K562 (cell line): ENCODE measurements around the gene GMEB2. TPM values are rescaled to one million over a fixed set of nuclear protein-coding genes. Genes with fewer than 3 reads are reported as not detected.
A peak's percentile ranks its signal among the peaks of the same experiment; 100 is the strongest.

Source experiments
- ATAC-seq: fragments of 200-7000 bp; cut with Tn5 transposase; 3 replicates; pipeline ENCODE4 v1.9.1; 2020; ENCODE audit warnings: moderate library complexity
- BruUV-seq: library from RNA; stranded (reverse); fragments of 400-500 nt; replicated peaks from 2 replicates; lab custom pipeline; 2021; lab: Mats Ljungman, UMichigan
- CTCF ChIA-PET: fragments of 300-600 bp; formaldehyde crosslinking; extraction: SDS; loops from one replicate; lab custom pipeline; 2021; ENCODE audit warnings: low intra/inter-chr PET ratio; lab: Yijun Ruan, JAX
- POLR2A ChIA-PET: fragments of 300-600, 350-650 bp; sonication (Branson Sonifier 250); formaldehyde crosslinking; extraction: SDS; loops from one replicate; lab custom pipeline; 2021; ENCODE audit warnings: antibody characterized with exemption, inconsistent platforms; lab: Yijun Ruan, JAX
- DNase-seq, 4 experiments: peaks; one replicate each; pipeline versions ENCODE4 v3.0.0 to v3.0.0-alpha.2; 2011 to 2018; ENCODE audit warnings: low spot score in 3 of 4, mixed read lengths in 3 of 4; ENCODE audit errors: extremely low read depth in 1 of 4
- FAIRE-seq: peaks from 2 replicates; lab custom pipeline; 2011; peaks lifted over from hg19 to GRCh38; lab: Jason Lieb, UNC
- H2AFZ ChIP-seq: 2 replicates; pipeline ENCODE4 v1.6.0; 2011; ENCODE audit warnings: low read depth, low read length, control low read depth, inconsistent platforms
- H3K27ac ChIP-seq: fragments of 200-600 bp; 3 replicates; pipeline ENCODE4 v1.8.0; 2011; ENCODE audit warnings: low read depth, mild to moderate bottlenecking, control low read depth, inconsistent platforms, low read length, moderate library complexity, mixed read lengths; ENCODE audit errors: extremely low read depth
- H3K27me3 ChIP-seq, 2 experiments: fragments of 300-600 bp in 1 of 2; 2 replicates in 1 of 2; 3 replicates in 1 of 2; pipeline versions ENCODE4 v1.6.0 to v1.8.0; 2011; ENCODE audit warnings: inconsistent platforms in 2 of 2, low read length in 2 of 2, mild to moderate bottlenecking in 1 of 2, mixed read lengths in 1 of 2, moderate library complexity in 1 of 2; ENCODE audit not compliant: control insufficient read depth in 2 of 2, insufficient read depth in 2 of 2
- H3K36me3 ChIP-seq: fragments of 300-600 bp; 3 replicates; pipeline ENCODE4 v1.8.0; 2011; ENCODE audit warnings: mild to moderate bottlenecking, low read length, inconsistent platforms; ENCODE audit not compliant: control insufficient read depth, insufficient read depth
- H3K4me1 ChIP-seq, 2 experiments: fragments of 200-600 bp in 1 of 2; replicated peaks in 1 of 2; 2 replicates in 1 of 2; 3 replicates in 1 of 2; pipeline versions ENCODE4 v1.5.1 to v1.8.0; 2011; ENCODE audit warnings: inconsistent platforms in 2 of 2, low read length in 2 of 2, mild to moderate bottlenecking in 1 of 2, mixed read lengths in 1 of 2, moderate library complexity in 1 of 2; ENCODE audit not compliant: control insufficient read depth in 2 of 2, insufficient read depth in 2 of 2
- H3K4me2 ChIP-seq: 2 replicates; pipeline ENCODE4 v1.6.1; 2011; ENCODE audit warnings: low read length, control low read depth, inconsistent platforms, mixed read lengths; ENCODE audit not compliant: insufficient read depth
- H3K4me3 ChIP-seq: fragments of 200-600 bp; sonication (generic), shearing (Covaris generic); 2 replicates; pipeline ENCODE4 v1.5.1; 2016; ENCODE audit warnings: control low read depth, inconsistent platforms
- H3K79me2 ChIP-seq: fragments of 200-600 bp; 3 replicates; pipeline ENCODE4 v1.8.0; 2011; ENCODE audit warnings: low read length, inconsistent platforms; ENCODE audit not compliant: control insufficient read depth, insufficient read depth
- H3K9ac ChIP-seq, 2 experiments: 2 replicates each; pipeline versions ENCODE4 v1.6.0 to v1.6.1; 2011; ENCODE audit warnings: low read depth in 2 of 2, low read length in 2 of 2, control low read depth in 1 of 2, inconsistent platforms in 1 of 2, mild to moderate bottlenecking in 1 of 2, mixed read lengths in 1 of 2; ENCODE audit not compliant: insufficient read depth in 1 of 2
- H3K9me1 ChIP-seq: one replicate; pipeline ENCODE4 v1.6.0; 2011; ENCODE audit warnings: inconsistent platforms, mild to moderate bottlenecking, low read length, moderate library complexity; ENCODE audit not compliant: control insufficient read depth, insufficient read depth
- H3K9me3 ChIP-seq: replicated peaks from 2 replicates; pipeline ENCODE4 v1.5.1; 2011; ENCODE audit warnings: low read depth, low read length, inconsistent platforms; ENCODE audit not compliant: control insufficient read depth, insufficient read depth
- H4K20me1 ChIP-seq: replicated peaks from 2 replicates; pipeline ENCODE4 v1.6.1; 2011; ENCODE audit warnings: low read length, inconsistent platforms, mixed read lengths; ENCODE audit not compliant: control insufficient read depth, insufficient read depth
- BCOR ChIP-seq: fragments of 450-650 bp; IDR thresholded peaks from 2 replicates; pipeline ENCODE4 v1.6.1; 2016
- HMG20A ChIP-seq: fragments of 450-650 bp; formaldehyde crosslinking; conservative IDR thresholded peaks from 2 replicates; pipeline ENCODE4 v1.4.0; 2020; ENCODE audit warnings: mild to moderate bottlenecking, mixed read lengths
- PTBP1 ChIP-seq: fragments of 200-400 bp; formaldehyde crosslinking; IDR thresholded peaks from 2 replicates; pipeline ENCODE4 v1.6.1; 2017; ENCODE audit warnings: low read depth, low read length
- RB1 ChIP-seq: fragments of 450-650 bp; IDR thresholded peaks from 2 replicates; pipeline ENCODE4 v1.6.1; 2017; ENCODE audit warnings: low read depth, mild to moderate bottlenecking
- ZFP36 ChIP-seq: fragments of 150-350 bp; IDR thresholded peaks from 2 replicates; pipeline ENCODE4 v1.6.1; 2018; ENCODE audit warnings: low read length, low read depth; ENCODE audit not compliant: partially characterized antibody
- ZKSCAN3 ChIP-seq: fragments of 250-450 bp; sonication (Bioruptor Pico); IDR thresholded peaks from 2 replicates; pipeline ENCODE4 v1.4.0; 2020
- WGBS: fragments of 100-300 bp; shearing (Covaris generic); methylation state at CpG from one replicate; pipeline ENCODE4 v1.1.6; 2016; ENCODE audit warnings: low coverage, mixed read lengths; ENCODE audit not compliant: insufficient coverage; ENCODE audit errors: missing lambda C conversion rate; 5-methylcytosine and 5-hydroxymethylcytosine counted together
- in situ Hi-C: fragments of 300-500 bp; cut with MboI; formaldehyde crosslinking; loops from 4 replicates; pipeline ENCODE4 v1.15.0; 2018; ENCODE audit warnings: inconsistent platforms, mixed read lengths
- intact Hi-C: fragments of 100-400 bp; cut with micrococcal nuclease; formaldehyde crosslinking; loops from 2 replicates; pipeline ENCODE4 v1.14.2; 2022
- polyA plus RNA-seq, 8 experiments: library from polyadenylated mRNA; depleted of rRNA in 4 of 8; stranded (reverse) in 5 of 8; unstranded in 3 of 8; fragments of >200 nt; fragmentation: Nextera tagmentation in 2 of 8; fragmentation: Illumina TruSeq in 1 of 8; extraction: Ambion mirVana in 2 of 8; extraction: Trizol in 1 of 8; gene quantifications; 2 replicates each; pipeline versions ENCODE4 v1.2.1 to v1.2.3, GENCODE V29; 2011 to 2014; ENCODE audit warnings: inconsistent platforms in 1 of 8, missing spikeins in 1 of 8
- total RNA-seq, 7 experiments: library from RNA; depleted of rRNA in 6 of 7; stranded (reverse); fragments of >200 nt in 6 of 7; fragmentation: Illumina TruSeq in 2 of 7; extraction: Trizol in 2 of 7; gene quantifications; 2 replicates each; pipeline versions ENCODE4 v1.2.1 to v1.2.3, GENCODE V29; 2011 to 2021; ENCODE audit warnings: low replicate concordance in 1 of 7
- TF ChIP-seq, protein P1 (sequence below): fragments of 250-450 bp; sonication (Bioruptor Pico); IDR thresholded peaks from 2 replicates; pipeline ENCODE4 v1.9.0; 2021; ENCODE audit warnings: mild to moderate bottlenecking, inconsistent platforms

GMEB2 gene
- total and polyA plus RNA-seq, 9 of the 15 experiments (the other 6 are each of a cell fraction or from before 2014, with no cell fraction given): 0.03 to 13.9 (median 6.3) TPM

DNA sequence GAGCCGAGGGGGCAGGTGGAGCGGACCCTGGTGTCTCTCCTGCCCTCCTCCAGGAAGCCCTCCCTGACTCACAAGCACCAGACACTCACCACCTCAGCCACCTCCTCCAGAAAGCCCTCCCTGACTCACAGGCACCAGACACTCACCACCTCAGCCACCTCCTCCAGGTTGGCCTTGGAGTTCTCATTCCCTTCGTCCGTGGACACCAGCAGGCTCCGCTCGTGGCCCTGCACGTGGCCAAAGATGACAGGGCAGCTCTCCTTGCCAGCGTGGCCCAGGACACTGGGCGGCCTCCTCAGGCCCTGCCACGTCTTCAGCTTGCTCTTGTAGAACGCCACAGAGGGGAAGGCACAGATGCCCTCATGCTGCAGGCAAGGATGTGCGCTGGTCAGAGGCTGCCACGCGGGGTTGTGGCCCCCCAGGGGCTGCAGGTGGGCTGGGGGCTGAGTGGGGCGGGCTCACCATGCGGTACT is 66.5 kb downstream of the GMEB2 start:
- H3K27me3 ChIP-seq: peaks cover 0 to 17% of the 10 kb centered on the region in 2 experiments; a peak in 2 of 5 replicates
- in situ Hi-C loops: no loop called here
- H3K79me2 ChIP-seq: no peaks in the 10 kb centered on the region
- CTCF ChIA-PET: no interaction called here
- FAIRE-seq (no peak), ATAC-seq (no peak), DNase-seq (no peak)
- H2AFZ ChIP-seq: no peak overlapping the region
- 82% methylated on average over 12 of the region's 16 CpGs for whole genome bisulfite sequencing
- intact Hi-C loops: no loop called here
- no peak overlapping the region for H3K4me2 ChIP-seq
- no TSS peak for BruUV-seq
- no peak overlapping the region for H3K27ac ChIP-seq
- peak overlapping the region in 1 of 2 experiments; percentile 64; a peak in 2 of 4 replicates for H3K9ac ChIP-seq
- POLR2A ChIA-PET: interaction anchor here (0.8 kb wide), 1 partner anchor 305 kb away, joined by 5 read pairs; the partner anchor contains the start of gene TPD52L2
- no peaks in the 10 kb centered on the region for H4K20me1 ChIP-seq
- no peak overlapping the region for H3K4me3 ChIP-seq
- no peaks in the 10 kb centered on the region for H3K36me3 ChIP-seq
- peaks cover 0 to 84% of the 10 kb centered on the region in 2 experiments; a peak in 2 of 5 replicates for H3K4me1 ChIP-seq
- TF ChIP-seq, protein P1, sequence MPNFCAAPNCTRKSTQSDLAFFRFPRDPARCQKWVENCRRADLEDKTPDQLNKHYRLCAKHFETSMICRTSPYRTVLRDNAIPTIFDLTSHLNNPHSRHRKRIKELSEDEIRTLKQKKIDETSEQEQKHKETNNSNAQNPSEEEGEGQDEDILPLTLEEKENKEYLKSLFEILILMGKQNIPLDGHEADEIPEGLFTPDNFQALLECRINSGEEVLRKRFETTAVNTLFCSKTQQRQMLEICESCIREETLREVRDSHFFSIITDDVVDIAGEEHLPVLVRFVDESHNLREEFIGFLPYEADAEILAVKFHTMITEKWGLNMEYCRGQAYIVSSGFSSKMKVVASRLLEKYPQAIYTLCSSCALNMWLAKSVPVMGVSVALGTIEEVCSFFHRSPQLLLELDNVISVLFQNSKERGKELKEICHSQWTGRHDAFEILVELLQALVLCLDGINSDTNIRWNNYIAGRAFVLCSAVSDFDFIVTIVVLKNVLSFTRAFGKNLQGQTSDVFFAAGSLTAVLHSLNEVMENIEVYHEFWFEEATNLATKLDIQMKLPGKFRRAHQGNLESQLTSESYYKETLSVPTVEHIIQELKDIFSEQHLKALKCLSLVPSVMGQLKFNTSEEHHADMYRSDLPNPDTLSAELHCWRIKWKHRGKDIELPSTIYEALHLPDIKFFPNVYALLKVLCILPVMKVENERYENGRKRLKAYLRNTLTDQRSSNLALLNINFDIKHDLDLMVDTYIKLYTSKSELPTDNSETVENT: no peak
- no peak for TF ChIP-seq ZKSCAN3 (CRISPR knock-in tag)
- peak; percentile 66 for TF ChIP-seq BCOR
- TF ChIP-seq PTBP1: 0 out of 2 replicates have a peak, but pooled peaks have one; percentile 34
- TF ChIP-seq ZFP36: peak; percentile 95
- no peak for TF ChIP-seq RB1
- no peak for TF ChIP-seq HMG20A (CRISPR knock-in tag)
- H3K9me1 ChIP-seq: no peaks in the 10 kb centered on the region
- no peaks in the 10 kb centered on the region for H3K9me3 ChIP-seq
